Vagina (tissue), 2 donors: ENCODE results near the gene ZNF446. TPM values are rescaled to one million over a fixed set of nuclear protein-coding genes. Genes with fewer than 3 reads are reported as not detected.
"Not testable (repeated sequence)": the region's sequence is repeated elsewhere in the genome, so short reads cannot be mapped to it uniquely, and the experiment has no call there.

Source experiments
- DNase-seq, 2 donors: peaks; one replicate each; pipeline ENCODE4 v3.0.0-alpha.2; 2017; ENCODE audit errors: extremely low spot score in 2 of 2
- H3K27ac ChIP-seq: fragments of 200-600 bp; sonication (generic); one replicate; pipeline ENCODE4 v1.5.1; 2019
- H3K27me3 ChIP-seq: fragments of 200-600 bp; sonication (generic); one replicate; pipeline ENCODE4 v1.5.1; 2019
- H3K36me3 ChIP-seq, 2 donors: fragments of 200-600 bp; sonication (generic); one replicate each; pipeline ENCODE4 v1.5.1; 2017 to 2019
- H3K4me1 ChIP-seq: fragments of 200-600 bp; sonication (generic); one replicate; pipeline ENCODE4 v1.5.1; 2019
- H3K4me3 ChIP-seq, 2 donors: fragments of 200-600 bp; sonication (generic); 1 replicate in 1 of 2; 2 replicates in 1 of 2; pipeline ENCODE4 v1.5.1; 2016 to 2019
- H3K9me3 ChIP-seq: fragments of 200-600 bp; sonication (generic); one replicate; pipeline ENCODE4 v1.5.1; 2019
- POLR2A ChIP-seq, 2 donors: fragments of 450-650 bp; IDR thresholded peaks; one replicate each; pipeline ENCODE4 v1.6.1; 2017; ENCODE audit warnings: antibody characterized with exemption in 2 of 2, mild to moderate bottlenecking in 2 of 2, moderate library complexity in 2 of 2
- POLR2AphosphoS5 ChIP-seq, 2 donors: sonication (generic); formaldehyde crosslinking; IDR thresholded peaks; one replicate each; pipeline ENCODE4 v1.9.0; 2017; ENCODE audit warnings: antibody characterized with exemption in 2 of 2, mild to moderate bottlenecking in 2 of 2, low read depth in 1 of 2; ENCODE audit not compliant: insufficient read depth in 1 of 2
- intact Hi-C: fragments of 100-400 bp; cut with DNase I; formaldehyde crosslinking; loops from one replicate; pipeline ENCODE4 v1.15.1; 2023
- total RNA-seq: library from RNA; depleted of rRNA; stranded (reverse); fragments of >200 nt; gene quantifications from one replicate; pipeline ENCODE4 v1.2.3, GENCODE V29; 2016
- TF ChIP-seq, protein P1 (sequence below), 3 experiments: fragments of 450-650 bp in 2 of 3; fragments of 200-600 bp in 1 of 3; sonication (generic) in 1 of 3; IDR thresholded peaks; one replicate each; pipeline ENCODE4 v1.5.1; 2017 to 2019; ENCODE audit warnings: antibody characterized with exemption in 3 of 3, mild to moderate bottlenecking in 2 of 3, moderate library complexity in 2 of 3

Gene ZNF446
- total RNA-seq, 1 donor from 2014 or later: 10.6 TPM

DNA sequence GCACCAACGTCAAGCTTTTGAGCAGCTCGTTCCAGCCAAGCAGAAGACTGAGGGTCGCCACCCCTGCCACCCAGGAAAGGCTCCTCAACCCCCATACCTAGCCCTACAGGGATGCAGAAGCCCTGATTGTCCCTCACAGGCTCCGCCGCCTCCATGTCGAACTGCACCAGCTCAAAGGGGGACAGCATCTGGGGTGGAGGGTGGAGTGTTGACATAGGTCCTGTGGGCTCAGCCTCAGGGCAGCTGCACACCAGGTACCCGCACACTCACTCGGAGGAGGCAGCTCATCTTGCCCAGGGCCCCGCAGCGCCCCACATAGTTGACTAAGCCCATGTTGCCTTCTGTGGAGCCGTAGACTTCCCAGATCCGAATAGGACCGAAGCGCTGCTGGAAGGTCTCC is 24.1 kb downstream of the ZNF446 start:
- H3K4me3 ChIP-seq: peak overlapping the region in 1 of 2 donors; percentile 75
- TF ChIP-seq POLR2AphosphoS5 (IDR thresholded peaks at IDR 0.05; ENCODE audit: insufficient read depth in 1 of 2, low read depth in 1 of 2) (no peak), POLR2A (IDR thresholded peaks at IDR 0.05) (no peak)
- TF ChIP-seq, protein P1, sequence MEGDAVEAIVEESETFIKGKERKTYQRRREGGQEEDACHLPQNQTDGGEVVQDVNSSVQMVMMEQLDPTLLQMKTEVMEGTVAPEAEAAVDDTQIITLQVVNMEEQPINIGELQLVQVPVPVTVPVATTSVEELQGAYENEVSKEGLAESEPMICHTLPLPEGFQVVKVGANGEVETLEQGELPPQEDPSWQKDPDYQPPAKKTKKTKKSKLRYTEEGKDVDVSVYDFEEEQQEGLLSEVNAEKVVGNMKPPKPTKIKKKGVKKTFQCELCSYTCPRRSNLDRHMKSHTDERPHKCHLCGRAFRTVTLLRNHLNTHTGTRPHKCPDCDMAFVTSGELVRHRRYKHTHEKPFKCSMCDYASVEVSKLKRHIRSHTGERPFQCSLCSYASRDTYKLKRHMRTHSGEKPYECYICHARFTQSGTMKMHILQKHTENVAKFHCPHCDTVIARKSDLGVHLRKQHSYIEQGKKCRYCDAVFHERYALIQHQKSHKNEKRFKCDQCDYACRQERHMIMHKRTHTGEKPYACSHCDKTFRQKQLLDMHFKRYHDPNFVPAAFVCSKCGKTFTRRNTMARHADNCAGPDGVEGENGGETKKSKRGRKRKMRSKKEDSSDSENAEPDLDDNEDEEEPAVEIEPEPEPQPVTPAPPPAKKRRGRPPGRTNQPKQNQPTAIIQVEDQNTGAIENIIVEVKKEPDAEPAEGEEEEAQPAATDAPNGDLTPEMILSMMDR (IDR thresholded peaks at IDR 0.05): no peak
- peaks cover 28% of the 10 kb centered on the region for H3K4me1 ChIP-seq
- H3K9me3 ChIP-seq: no peaks in the 10 kb centered on the region
- H3K36me3 ChIP-seq: no peaks in the 10 kb centered on the region
- H3K27me3 ChIP-seq: no peaks in the 10 kb centered on the region
- no peak overlapping the region for H3K27ac ChIP-seq
- no peak for DNase-seq
- intact Hi-C loops: no loop called here

- intact Hi-C loops, H3K27ac ChIP-seq, DNase-seq, H3K9me3 ChIP-seq, H3K4me3 ChIP-seq, H3K36me3 ChIP-seq, H3K27me3 ChIP-seq, H3K4me1 ChIP-seq: not testable (repeated sequence)
These were observed 31.6 kb downstream of the ZNF446 start for GRCh38 chr19:58507602-58508223.

DNA sequence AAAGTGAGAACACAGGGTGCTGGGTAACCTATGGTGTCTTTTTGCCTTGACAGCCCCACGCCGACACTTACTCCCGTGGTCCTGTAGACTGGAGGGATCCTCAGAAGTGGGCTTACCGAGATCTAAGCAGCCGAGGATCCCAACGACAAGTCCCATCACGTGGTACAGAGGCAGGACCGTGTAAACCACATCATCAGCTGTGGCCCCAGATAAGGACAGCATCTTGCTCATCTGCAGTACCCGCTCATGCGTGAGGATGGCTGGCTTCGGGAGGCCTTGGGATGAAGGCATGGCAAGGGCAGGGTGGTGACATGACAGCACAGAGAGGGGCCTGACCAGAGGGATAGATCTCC is 33.6 kb downstream of the ZNF446 start:
- Histone ChIP-seq H3K27me3 (no peaks in the 10 kb centered on the region), H3K27ac (no peak overlapping the region), H3K36me3 (no peaks in the 10 kb centered on the region), H3K9me3 (no peaks in the 10 kb centered on the region), H3K4me3 (no peak overlapping the region), H3K4me1 (peaks cover 13% of the 10 kb centered on the region)
- TF ChIP-seq POLR2AphosphoS5 (IDR thresholded peaks at IDR 0.05; ENCODE audit: insufficient read depth in 1 of 2, low read depth in 1 of 2): no peak
- TF ChIP-seq, protein P1 (IDR thresholded peaks at IDR 0.05): no peak
- TF ChIP-seq POLR2A (IDR thresholded peaks at IDR 0.05): no peak
- no peak for DNase-seq
- intact Hi-C loops: no loop called here

DNA sequence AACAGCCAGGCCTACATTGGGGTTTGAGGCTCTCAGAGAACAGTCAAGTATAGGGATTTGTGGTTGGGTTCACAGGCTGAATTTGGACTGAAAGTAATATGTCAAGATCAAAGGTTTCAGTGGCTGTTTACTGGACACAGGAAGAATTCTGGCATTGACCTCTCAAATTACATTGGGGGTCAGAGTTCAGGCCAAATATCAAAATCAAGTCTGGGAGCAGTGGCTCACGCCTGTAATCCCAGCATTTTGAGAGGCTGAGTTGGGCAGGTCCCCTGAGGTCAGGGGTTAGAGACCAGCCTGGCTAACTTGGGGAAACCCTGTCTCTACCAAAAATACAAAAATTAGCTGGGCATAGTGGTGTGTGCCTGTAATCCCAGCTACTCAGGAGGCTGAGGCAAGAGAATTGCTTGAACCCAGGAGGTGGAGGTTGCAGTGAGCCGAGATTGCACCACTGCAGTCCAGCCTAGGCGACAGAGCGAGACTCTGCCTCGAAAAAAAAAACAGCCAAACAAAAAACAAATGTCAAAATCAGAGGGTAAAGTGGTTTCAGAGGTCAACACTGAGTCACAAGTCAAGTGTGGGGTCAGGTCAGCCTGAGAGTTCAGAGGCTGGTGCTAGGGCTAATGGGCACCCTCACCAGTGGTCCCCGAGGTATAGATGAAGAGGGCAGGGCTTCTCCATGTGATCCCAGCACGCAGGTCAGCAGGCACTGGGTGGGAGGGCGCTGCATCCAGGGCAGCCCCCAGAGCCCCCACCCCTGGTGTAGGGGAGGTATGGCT is 34.1 kb downstream of the ZNF446 start:
- H3K4me3 ChIP-seq: no peak overlapping the region
- no peak for DNase-seq
- H3K27ac ChIP-seq: no peak overlapping the region
- H3K36me3 ChIP-seq: no peaks in the 10 kb centered on the region
- intact Hi-C loops: no loop called here
- peaks cover 19% of the 10 kb centered on the region for H3K4me1 ChIP-seq
- no peak for TF ChIP-seq POLR2AphosphoS5 (IDR thresholded peaks at IDR 0.05; ENCODE audit: insufficient read depth in 1 of 2, low read depth in 1 of 2)
- TF ChIP-seq, protein P1 (IDR thresholded peaks at IDR 0.05): no peak
- TF ChIP-seq POLR2A (IDR thresholded peaks at IDR 0.05): no peak
- H3K27me3 ChIP-seq: no peaks in the 10 kb centered on the region
- no peaks in the 10 kb centered on the region for H3K9me3 ChIP-seq

DNA sequence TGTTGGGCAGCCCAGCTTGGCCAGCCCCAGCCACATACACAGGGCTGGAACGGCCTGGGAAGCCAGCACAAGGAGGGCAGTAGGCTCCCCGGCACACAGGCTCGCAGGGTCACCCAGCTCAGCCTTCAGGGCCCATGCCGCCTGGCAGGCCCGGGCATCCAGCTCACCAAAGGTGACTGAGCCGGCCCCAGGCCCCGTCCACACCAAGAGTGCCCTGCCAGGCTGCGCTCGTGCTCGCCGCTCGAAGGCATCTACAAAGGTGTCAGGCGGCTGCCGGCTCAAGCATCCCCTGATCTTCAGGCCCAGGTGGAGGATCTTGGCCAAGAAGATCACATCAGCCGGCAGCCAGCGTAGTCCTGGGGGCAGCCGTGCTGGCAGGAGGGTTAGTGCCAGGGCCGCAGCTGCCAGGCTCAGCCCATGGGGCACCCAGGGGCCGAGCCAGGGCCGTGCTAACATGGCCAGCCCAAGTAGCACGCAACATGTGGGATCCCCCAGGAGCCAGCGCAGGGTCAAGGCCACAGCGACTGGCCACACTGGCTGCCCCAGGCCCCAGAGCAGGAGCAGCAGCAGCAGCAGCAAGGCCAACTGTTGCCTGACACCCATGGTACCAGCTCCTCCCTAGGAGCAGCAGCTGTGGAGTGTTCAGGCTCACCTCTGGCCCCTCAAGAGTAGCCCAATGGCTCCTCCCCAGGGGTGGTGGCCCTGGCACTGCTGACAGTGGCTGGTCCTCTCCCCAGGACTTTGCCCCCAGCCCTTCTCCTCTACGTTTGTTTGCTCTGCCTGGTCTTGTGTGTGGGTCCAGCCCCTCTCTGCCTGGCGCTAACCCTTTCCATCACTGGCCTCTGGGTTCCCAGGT is 35.4 kb downstream of the ZNF446 start, which contains the start of gene SLC27A5:
SLC27A5 (minus strand) TSS at position 640 of the 856 bp plus-strand sequence; CDS start at position 603, 37 bp downstream.
- no peaks in the 10 kb centered on the region for H3K27me3 ChIP-seq
- peaks cover 31% of the 10 kb centered on the region for H3K4me1 ChIP-seq
- intact Hi-C loops: no loop called here
- no peak within 1 kb of the TSS for H3K27ac ChIP-seq
- no peak within 1 kb of the TSS for H3K4me3 ChIP-seq
- no peaks in the 10 kb centered on the region for H3K9me3 ChIP-seq
- peaks cover 0 to 10% of the 10 kb centered on the region in 2 donors for H3K36me3 ChIP-seq
- DNase-seq: no peak
- TF ChIP-seq POLR2A (IDR thresholded peaks at IDR 0.05) (no peak), POLR2AphosphoS5 (IDR thresholded peaks at IDR 0.05; ENCODE audit: insufficient read depth in 1 of 2, low read depth in 1 of 2) (no peak)
- TF ChIP-seq, protein P1 (IDR thresholded peaks at IDR 0.05): no peak
